NCI-H2227 (cell line): Measurements from ENCODE around the gene FAM193B.
"Not testable (repeated sequence)": the region's sequence is repeated elsewhere in the genome, so short reads cannot be mapped to it uniquely, and the experiment has no call there.

Experiments
- DNase-seq: peaks from one replicate; lab custom pipeline; 2025; ENCODE audit not compliant: unreplicated experiment; lab: John Stamatoyannopoulos, UW

The FAM193B gene

GRCh38 chr5:177487975-177488374 is 66.4 kb downstream of the FAM193B start:
- DNase-seq: no peak

- no peak for DNase-seq
Measured at GRCh38 chr5:177487144-177487543, 67.2 kb downstream of the FAM193B start.

GRCh38 chr5:177486256-177486655 is 68.1 kb downstream of the FAM193B start:
- no peak for DNase-seq

- DNase-seq: not testable (repeated sequence)
Measured at GRCh38 chr5:177485753-177486152, 68.6 kb downstream of the FAM193B start.

- DNase-seq: no peak
Measured at GRCh38 chr5:177484902-177485549, 69.3 kb downstream of the FAM193B start.

- no peak for DNase-seq
Measured at GRCh38 chr5:177483994-177484901, 70.1 kb downstream of the FAM193B start.

- no peak for DNase-seq
Measured at GRCh38 chr5:177483042-177483441, 71.3 kb downstream of the FAM193B start.

- DNase-seq: no peak
Measured at GRCh38 chr5:177482359-177482795, 72.0 kb downstream of the FAM193B start.

- no peak for DNase-seq
Measured at GRCh38 chr5:177479774-177480173, 74.6 kb downstream of the FAM193B start.

- DNase-seq: no peak
Measured at GRCh38 chr5:177478711-177479646, 75.4 kb downstream of the FAM193B start.

GRCh38 chr5:177477701-177478477 is 76.5 kb downstream of the FAM193B start:
- DNase-seq: no peak

GRCh38 chr5:177476531-177477233 is 77.7 kb downstream of the FAM193B start:
- DNase-seq: no peak

- no peak for DNase-seq
Measured at GRCh38 chr5:177475563-177476427, 78.6 kb downstream of the FAM193B start.

- DNase-seq: no peak
Measured at GRCh38 chr5:177474846-177475562, 79.4 kb downstream of the FAM193B start.

GRCh38 chr5:177474002-177474476 is 80.3 kb downstream of the FAM193B start:
- DNase-seq: no peak

GRCh38 chr5:177473443-177474001 is 80.8 kb downstream of the FAM193B start, which contains the start of gene DBN1:
TSS of gene DBN1 (minus strand) at chr5:177473634. CDS start at chr5:177473521, 113 bp downstream.
- DNase-seq: peak; percentile 75
